H9 (cell line): Measurements from ENCODE around the gene TERC. TPM values are rescaled to one million over a fixed set of nuclear protein-coding genes. Genes with fewer than 3 reads are reported as not detected.

Experiments
- DNase-seq: peaks from one replicate; pipeline ENCODE4 v3.0.0-alpha.2; 2017
- H2AFZ ChIP-seq: one replicate; pipeline ENCODE4 v1.6.1; 2013; ENCODE audit warnings: mild to moderate bottlenecking, low read length, control low read depth, moderate library complexity
- H2AK5ac ChIP-seq: 2 replicates; pipeline ENCODE4 v1.6.1; 2013; ENCODE audit warnings: low read length, control low read depth, mixed read lengths; ENCODE audit not compliant: insufficient read length
- H2BK120ac ChIP-seq: one replicate; pipeline ENCODE4 v1.6.1; 2013; ENCODE audit warnings: low read depth, mild to moderate bottlenecking, low read length, control low read depth, inconsistent platforms; ENCODE audit not compliant: poor library complexity, severe bottlenecking
- H2BK12ac ChIP-seq: 2 replicates; pipeline ENCODE4 v1.6.1; 2013; ENCODE audit warnings: low read length, control low read depth, mixed read lengths, low read depth; ENCODE audit not compliant: insufficient read length
- H2BK15ac ChIP-seq: 2 replicates; pipeline ENCODE4 v1.6.1; 2013; ENCODE audit warnings: low read depth, low read length, control low read depth
- H2BK20ac ChIP-seq: one replicate; pipeline ENCODE4 v1.6.1; 2013; ENCODE audit warnings: low read depth, mild to moderate bottlenecking, low read length, control low read depth, inconsistent platforms; ENCODE audit not compliant: poor library complexity, severe bottlenecking
- H2BK5ac ChIP-seq: 2 replicates; pipeline ENCODE4 v1.6.1; 2013; ENCODE audit warnings: low read length, control low read depth, mixed read lengths; ENCODE audit not compliant: insufficient read length
- H3K14ac ChIP-seq: 2 replicates; pipeline ENCODE4 v1.6.1; 2013; ENCODE audit warnings: low read length, control low read depth; ENCODE audit not compliant: insufficient read depth
- H3K18ac ChIP-seq: 2 replicates; pipeline ENCODE4 v1.6.1; 2013; ENCODE audit warnings: low read depth, mild to moderate bottlenecking, mixed read lengths, low read length, control low read depth; ENCODE audit not compliant: insufficient read length
- H3K23ac ChIP-seq: 2 replicates; pipeline ENCODE4 v1.6.1; 2013; ENCODE audit warnings: low read length, control low read depth, mixed read lengths, low read depth; ENCODE audit not compliant: insufficient read length
- H3K23me2 ChIP-seq: 2 replicates; pipeline ENCODE4 v1.6.1; 2013; ENCODE audit warnings: low read depth, mild to moderate bottlenecking, mixed read lengths, low read length, control low read depth; ENCODE audit not compliant: insufficient read length, poor library complexity, severe bottlenecking
- H3K27ac ChIP-seq: 2 replicates; pipeline ENCODE4 v1.5.1; 2013; ENCODE audit warnings: low read length, control low read depth, mixed read lengths, low read depth; ENCODE audit not compliant: insufficient read length
- H3K27me3 ChIP-seq: 2 replicates; pipeline ENCODE4 v1.6.1; 2013; ENCODE audit warnings: low read length, control low read depth, inconsistent platforms; ENCODE audit not compliant: insufficient read depth
- H3K4ac ChIP-seq: 2 replicates; pipeline ENCODE4 v1.6.1; 2013; ENCODE audit warnings: low read depth, mild to moderate bottlenecking, control low read depth, inconsistent platforms, low read length, moderate library complexity
- H3K4me1 ChIP-seq: 2 replicates; pipeline ENCODE4 v1.6.1; 2013; ENCODE audit warnings: low read length, control low read depth, inconsistent platforms; ENCODE audit not compliant: insufficient read depth
- H3K4me2 ChIP-seq: 2 replicates; pipeline ENCODE4 v1.6.1; 2013; ENCODE audit warnings: low read length, control low read depth, mixed read lengths; ENCODE audit not compliant: insufficient read length, insufficient read depth
- H3K56ac ChIP-seq: 2 replicates; pipeline ENCODE4 v1.6.1; 2013; ENCODE audit warnings: low read depth, mild to moderate bottlenecking, mixed read lengths, low read length, control low read depth; ENCODE audit not compliant: insufficient read length
- H3K79me1 ChIP-seq: 2 replicates; pipeline ENCODE4 v1.6.1; 2013; ENCODE audit warnings: low read depth, mild to moderate bottlenecking, moderate library complexity, low read length, control low read depth, inconsistent platforms; ENCODE audit not compliant: insufficient read depth, poor library complexity, severe bottlenecking
- H3K79me2 ChIP-seq: 2 replicates; pipeline ENCODE4 v1.6.1; 2013; ENCODE audit warnings: low read length, control low read depth, inconsistent platforms; ENCODE audit not compliant: insufficient read depth
- H3K9ac ChIP-seq: 2 replicates; pipeline ENCODE4 v1.6.1; 2013; ENCODE audit warnings: low read length, control low read depth, mixed read lengths; ENCODE audit not compliant: insufficient read length; ENCODE audit errors: extremely low read depth
- H3K9me3 ChIP-seq: one replicate; pipeline ENCODE4 v1.6.1; 2013; ENCODE audit warnings: low read depth, low read length, inconsistent platforms; ENCODE audit not compliant: control insufficient read depth
- H3T11ph ChIP-seq: one replicate; pipeline ENCODE4 v1.6.1; 2013; ENCODE audit warnings: mild to moderate bottlenecking, low read length, control low read depth, inconsistent platforms
- H4K20me1 ChIP-seq: one replicate; pipeline ENCODE4 v1.6.1; 2013; ENCODE audit not compliant: control insufficient read depth, insufficient read length, insufficient read depth
- H4K5ac ChIP-seq: 2 replicates; pipeline ENCODE4 v1.6.1; 2013; ENCODE audit warnings: low read depth, mild to moderate bottlenecking, mixed read lengths, low read length, control low read depth; ENCODE audit not compliant: insufficient read length
- H4K8ac ChIP-seq: replicated peaks from 2 replicates; pipeline ENCODE4 v1.6.1; 2013; ENCODE audit warnings: low read length, control low read depth, mixed read lengths, low read depth; ENCODE audit not compliant: insufficient read length
- H4K91ac ChIP-seq: 2 replicates; pipeline ENCODE4 v1.6.1; 2013; ENCODE audit warnings: low read depth, mild to moderate bottlenecking, moderate library complexity, mixed read lengths, low read length, control low read depth; ENCODE audit not compliant: insufficient read length
- H3K27ac Mint-ChIP-seq, 3 experiments: 2 replicates in 2 of 3; 3 replicates in 1 of 3; pipeline ENCODE4 v1.8.0; 2020 to 2021; ENCODE audit warnings: mixed read lengths in 3 of 3, mild to moderate bottlenecking in 1 of 3, moderate library complexity in 1 of 3
- H3K27me3 Mint-ChIP-seq: 2 replicates; pipeline ENCODE4 v1.8.0; 2021; ENCODE audit warnings: low read depth, mild to moderate bottlenecking, moderate library complexity, mixed read lengths
- H3K36me3 Mint-ChIP-seq, 3 experiments: 2 replicates in 2 of 3; 3 replicates in 1 of 3; pipeline ENCODE4 v1.8.0; 2020 to 2021; ENCODE audit warnings: low read depth in 3 of 3, mixed read lengths in 3 of 3; ENCODE audit not compliant: insufficient read depth in 1 of 3
- H3K4me1 Mint-ChIP-seq, 2 experiments: 2 replicates each; pipeline ENCODE4 v1.8.0; 2020; ENCODE audit warnings: mixed read lengths in 2 of 2
- H3K4me3 Mint-ChIP-seq, 2 experiments: 2 replicates in 1 of 2; 3 replicates in 1 of 2; pipeline ENCODE4 v1.8.0; 2020 to 2021; ENCODE audit warnings: mild to moderate bottlenecking in 2 of 2, mixed read lengths in 2 of 2, moderate library complexity in 1 of 2
- H3K9me3 Mint-ChIP-seq, 2 experiments: 2 replicates in 1 of 2; 3 replicates in 1 of 2; pipeline ENCODE4 v1.8.0; 2020; ENCODE audit warnings: mild to moderate bottlenecking in 2 of 2, mixed read lengths in 2 of 2, moderate library complexity in 1 of 2
- CTCF ChIP-seq: fragments of 200-600 bp; sonication (generic); conservative IDR thresholded peaks from 3 replicates; pipeline ENCODE4 v1.8.0; 2021; ENCODE audit warnings: antibody characterized with exemption, mild to moderate bottlenecking
- WGBS: extraction: QIAGEN DNeasy Blood & Tissue Kit; methylation state at CpG from one replicate; pipeline ENCODE4 v1.1.7; 2013; ENCODE audit warnings: missing lambda C conversion rate, low lambda C conversion rate, mixed read lengths; ENCODE audit not compliant: insufficient read length; ENCODE audit errors: extremely low coverage; 5-methylcytosine and 5-hydroxymethylcytosine counted together
- total RNA-seq: library from RNA; stranded (reverse); gene quantifications from 2 replicates; pipeline ENCODE4 v1.2.1, GENCODE V29; 2021

TERC gene
- total RNA-seq, 1 experiment from 2014 or later, result 14.1 TPM

DNA sequence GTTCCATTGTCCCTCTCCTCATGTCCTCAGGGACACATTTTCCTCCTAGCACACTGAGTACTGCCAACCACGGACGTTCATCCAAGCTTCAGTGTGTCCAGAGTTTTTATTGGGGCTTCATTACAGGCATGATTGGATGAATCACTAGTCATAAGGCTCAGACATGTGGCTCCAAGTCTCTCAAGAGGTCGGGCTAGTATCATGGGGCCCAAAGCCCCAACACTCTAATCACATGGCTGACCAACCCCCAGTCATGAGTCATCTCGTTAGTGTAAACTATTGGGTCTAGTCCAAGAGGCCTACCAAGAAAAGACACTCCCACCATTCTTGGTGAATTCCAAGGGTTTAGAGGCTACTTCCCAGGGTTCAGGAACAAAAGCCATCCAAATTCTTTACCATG, 4.4 kb downstream of the TERC start:
- Histone ChIP-seq H3K9me3 (no peaks in the 10 kb centered on the region), H3K27ac (no peak overlapping the region), H3T11ph (no peak overlapping the region), H3K4me1 (no peaks in the 10 kb centered on the region), H3K18ac (no peak overlapping the region), H3K27me3 (no peaks in the 10 kb centered on the region), H4K8ac (no peak overlapping the region), H3K23ac (no peak overlapping the region), H2BK20ac (no peak overlapping the region), H2AK5ac (no peak overlapping the region), H3K9ac (no peak overlapping the region), H4K91ac (no peak overlapping the region), H4K5ac (no peak overlapping the region), H2BK12ac (no peak overlapping the region), H3K14ac (no peak overlapping the region), H2BK15ac (no peak overlapping the region), H3K4me2 (no peak overlapping the region), H2BK5ac (no peak overlapping the region), H4K20me1 (no peaks in the 10 kb centered on the region), H3K56ac (no peak overlapping the region), H2AFZ (no peak overlapping the region), H2BK120ac (no peak overlapping the region), H3K4ac (no peak overlapping the region), H3K23me2 (peaks cover 5% of the 10 kb centered on the region), H3K79me2 (no peaks in the 10 kb centered on the region), H3K79me1 (no peaks in the 10 kb centered on the region)
- Mint-ChIP-seq H3K27me3 (no peaks in the 10 kb centered on the region; the same call in 1 of the 2 replicates), H3K36me3 (peaks cover 0 to 6% (median 4%) of the 10 kb centered on the region in 3 experiments; a peak in 4 of 7 replicates), H3K9me3 (peaks cover 10% of the 10 kb centered on the region in 2 experiments; a peak in 3 of 5 replicates), H3K4me3 (no peak overlapping the region), H3K4me1 (peaks cover 2 to 7% of the 10 kb centered on the region in 2 experiments; a peak in 3 of 4 replicates), H3K27ac (no peak overlapping the region)
- no peak for DNase-seq
- TF ChIP-seq CTCF, result no peak
- no CpG with 5 or more reads among the region's 4 CpGs for WGBS
